Epidermal melanocyte (primary cell): Measurements from ENCODE around the gene MEI1.
A peak's percentile ranks its signal among the peaks of the same experiment; 100 is the strongest.

Source experiments
- DNase-seq: peaks from one replicate; pipeline ENCODE4 v3.0.0; 2011; ENCODE audit warnings: low spot score; ENCODE audit not compliant: insufficient read length

Gene MEI1

DNA sequence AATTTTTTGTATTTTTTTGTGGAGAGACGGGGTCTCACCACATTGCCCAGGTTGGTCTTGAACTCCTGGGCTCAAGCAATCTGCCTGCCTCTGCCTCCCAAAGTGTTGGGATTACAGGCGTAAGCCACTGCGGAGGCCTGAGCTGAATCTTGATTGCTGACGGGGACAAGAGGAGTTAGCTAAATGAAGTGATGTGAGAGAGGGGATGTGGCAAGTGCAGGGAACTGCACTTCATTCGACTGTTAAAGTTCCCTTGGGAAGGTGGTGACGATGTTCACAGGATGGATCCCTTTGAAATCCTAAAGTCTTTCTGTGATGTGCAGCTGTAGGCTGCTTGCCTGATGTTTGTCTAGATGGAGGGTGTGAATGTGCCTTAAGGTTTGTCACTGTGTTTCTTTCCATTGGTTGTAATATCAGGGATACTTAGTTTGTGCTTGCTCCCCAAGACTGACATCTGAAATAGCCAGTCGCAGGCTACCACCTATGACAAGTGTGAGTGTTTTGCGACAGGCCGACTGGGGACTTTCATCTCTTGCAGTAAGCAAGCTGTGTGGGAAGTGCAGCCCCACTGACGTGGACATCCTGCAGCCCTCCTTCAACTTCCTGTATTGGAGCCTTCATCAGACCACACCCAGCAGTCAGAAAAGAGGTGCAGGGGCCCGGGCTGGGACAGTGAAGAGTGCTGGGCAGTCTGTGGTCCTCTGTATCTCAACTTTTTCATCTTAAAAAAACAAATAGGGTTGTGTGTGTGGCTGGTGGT, 81.6 kb downstream of the MEI1 start:
- DNase-seq, result no peak

GRCh38 chr22:41781507-41781906, 82.2 kb downstream of the MEI1 start:
- DNase-seq, result no peak

GRCh38 chr22:41782316-41782715, 83.0 kb downstream of the MEI1 start:
- no peak for DNase-seq

DNA sequence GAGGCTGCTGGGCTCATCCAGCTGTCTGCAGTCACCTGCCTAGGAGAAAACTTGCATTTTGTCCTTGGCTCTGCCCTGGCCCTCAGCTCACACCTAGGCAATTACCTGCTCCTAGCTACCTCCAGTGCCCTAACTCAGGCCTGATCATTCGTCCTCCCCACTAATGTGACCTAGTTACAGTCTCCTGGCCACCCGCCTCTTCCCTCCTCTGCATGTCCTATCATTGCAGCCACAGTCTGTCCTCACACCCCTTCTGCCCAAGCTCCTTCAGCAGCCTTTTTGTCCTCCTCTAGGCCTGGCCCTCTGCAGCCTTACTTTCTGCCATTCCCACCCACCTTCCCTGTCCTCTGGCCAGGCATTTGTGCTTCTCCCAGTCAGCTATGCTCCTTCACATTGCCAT, 83.4 kb downstream of the MEI1 start:
- no peak for DNase-seq

- no peak for DNase-seq
Measured at GRCh38 chr22:41787331-41787730, 88.0 kb downstream of the MEI1 start.

- DNase-seq, result no peak
Measured at GRCh38 chr22:41793871-41794270, 94.6 kb downstream of the MEI1 start.

DNA sequence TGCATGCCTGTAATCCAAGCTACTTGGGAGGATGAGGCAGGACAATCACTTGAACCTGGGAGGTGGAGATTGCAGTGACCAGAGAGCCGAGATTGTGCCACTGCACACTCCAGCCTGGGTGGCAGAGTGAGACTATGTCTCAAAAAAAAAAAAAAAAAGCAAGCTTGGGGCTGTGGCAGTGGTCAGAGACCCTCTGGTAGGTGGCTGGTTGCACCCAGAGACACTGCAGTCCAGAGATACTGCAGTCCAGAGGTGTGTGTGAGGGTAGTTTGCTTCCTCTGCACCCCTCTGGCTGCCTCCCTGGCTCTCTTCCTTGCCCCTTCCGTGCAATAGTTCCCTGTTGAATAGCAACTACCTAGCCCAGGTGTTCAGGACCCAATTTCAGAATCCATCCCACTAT, 99.4 kb downstream of the MEI1 start:
- no peak for DNase-seq

GRCh38 chr22:41799486-41800347, 100.4 kb downstream of the MEI1 start:
- DNase-seq, result no peak

DNA sequence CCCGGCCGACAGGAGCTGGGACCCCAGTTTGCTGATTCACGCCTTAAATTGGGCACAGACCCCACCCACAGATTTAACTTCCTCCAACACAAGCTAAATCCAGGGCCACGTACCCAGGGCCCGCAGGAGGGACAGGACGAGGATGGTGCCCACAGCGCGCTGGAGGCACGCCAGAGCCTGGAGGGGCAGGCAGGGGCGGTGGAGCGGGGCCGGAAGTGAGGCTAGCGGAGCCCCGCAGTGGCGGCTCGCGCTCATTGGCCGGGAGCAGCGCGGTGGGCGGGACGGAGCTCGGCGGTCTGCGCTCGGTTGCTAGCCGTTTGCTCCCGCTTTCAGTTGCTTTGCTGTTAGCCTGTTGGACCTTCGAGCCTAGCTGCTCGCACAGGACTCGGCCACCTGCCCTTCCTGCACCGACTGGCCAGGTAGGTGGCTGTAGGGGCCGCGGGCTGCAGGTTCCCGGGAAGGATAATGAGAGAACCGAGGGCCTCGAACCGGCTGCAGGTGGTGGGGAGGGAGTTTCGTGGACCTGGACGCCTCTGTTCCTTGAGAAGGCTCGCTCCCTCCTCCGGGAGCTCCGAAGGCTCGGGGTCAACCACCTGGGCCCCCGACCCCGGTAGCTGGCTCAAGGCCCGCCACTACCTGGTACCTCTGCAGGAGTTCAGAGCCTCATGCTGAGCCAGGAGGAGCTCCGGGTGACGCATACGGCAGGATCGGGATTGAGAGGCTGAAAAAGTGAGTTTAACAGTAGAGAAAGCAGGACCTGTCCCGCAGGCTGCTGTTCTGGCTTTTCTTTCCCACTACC, 101.2 kb downstream of the MEI1 start, which contains the start of gene CCDC134:
Gene CCDC134 (plus strand): TSS at position 332 of the 799 bp plus-strand sequence. CDS start 8,212 bp downstream, outside the sequence.
- DNase-seq, result peak; percentile 86

- no peak for DNase-seq
Measured at GRCh38 chr22:41801147-41801819, 102.0 kb downstream of the MEI1 start.

GRCh38 chr22:41801886-41802285, 102.6 kb downstream of the MEI1 start:
- DNase-seq, result no peak

GRCh38 chr22:41805639-41806038, 106.3 kb downstream of the MEI1 start:
- no peak for DNase-seq

DNA sequence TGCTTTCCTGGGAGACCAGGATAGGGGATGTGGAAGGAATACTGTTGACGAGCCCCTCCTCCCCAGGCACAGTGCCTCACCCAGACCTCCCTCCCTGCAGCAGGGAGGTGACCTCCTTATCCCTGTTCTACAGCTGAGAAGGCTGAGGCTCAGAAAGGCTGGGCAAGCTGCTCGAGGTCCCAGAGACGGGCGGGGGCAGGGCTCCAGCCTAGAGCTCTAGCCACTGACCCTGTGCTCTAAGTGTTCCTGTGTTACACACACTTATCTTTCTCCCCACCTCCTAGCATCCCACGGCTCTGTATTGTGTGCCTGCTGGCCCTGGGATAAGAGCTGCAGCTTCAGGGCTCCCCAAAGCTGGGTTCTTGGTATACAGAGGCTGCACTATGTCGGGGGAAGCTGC, 109.1 kb downstream of the MEI1 start:
- DNase-seq, result no peak

GRCh38 chr22:41810022-41810421, 110.7 kb downstream of the MEI1 start:
- DNase-seq, result no peak

DNA sequence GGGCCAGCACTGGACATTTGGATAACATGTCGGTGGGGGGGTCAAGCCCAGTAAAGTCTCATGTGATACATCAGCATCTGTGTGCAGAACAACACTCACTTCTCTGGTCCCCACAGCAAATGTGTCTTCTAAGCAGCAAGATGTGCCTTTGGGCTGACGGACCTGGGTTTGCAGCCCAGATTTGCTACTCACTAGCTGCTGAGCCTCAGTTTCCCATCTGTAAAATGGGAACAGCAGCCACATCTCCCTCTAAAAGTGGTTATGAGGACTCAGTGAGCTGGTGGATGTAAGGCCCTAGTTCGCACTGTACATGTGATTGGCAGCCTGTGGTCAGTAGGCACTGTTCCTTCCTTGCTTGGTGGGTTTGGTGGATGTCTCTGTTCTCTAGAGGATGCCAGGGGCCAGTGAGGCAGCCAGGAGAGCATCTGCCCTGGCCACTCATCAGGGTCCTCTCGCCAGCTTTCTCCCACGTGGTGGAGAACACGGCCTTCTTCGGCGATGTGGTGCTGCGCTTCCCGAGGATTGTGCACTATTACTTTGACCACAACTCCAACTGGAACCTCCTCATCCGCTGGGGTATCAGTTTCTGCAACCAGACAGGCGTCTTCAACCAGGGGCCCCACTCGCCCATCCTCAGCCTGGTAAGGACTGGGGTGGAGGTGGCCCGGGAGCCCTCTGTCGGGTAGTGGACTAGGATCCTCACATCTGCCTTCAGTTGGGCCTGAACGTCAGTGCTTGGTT, 113.7 kb downstream of the MEI1 start:
- DNase-seq, result no peak

DNA sequence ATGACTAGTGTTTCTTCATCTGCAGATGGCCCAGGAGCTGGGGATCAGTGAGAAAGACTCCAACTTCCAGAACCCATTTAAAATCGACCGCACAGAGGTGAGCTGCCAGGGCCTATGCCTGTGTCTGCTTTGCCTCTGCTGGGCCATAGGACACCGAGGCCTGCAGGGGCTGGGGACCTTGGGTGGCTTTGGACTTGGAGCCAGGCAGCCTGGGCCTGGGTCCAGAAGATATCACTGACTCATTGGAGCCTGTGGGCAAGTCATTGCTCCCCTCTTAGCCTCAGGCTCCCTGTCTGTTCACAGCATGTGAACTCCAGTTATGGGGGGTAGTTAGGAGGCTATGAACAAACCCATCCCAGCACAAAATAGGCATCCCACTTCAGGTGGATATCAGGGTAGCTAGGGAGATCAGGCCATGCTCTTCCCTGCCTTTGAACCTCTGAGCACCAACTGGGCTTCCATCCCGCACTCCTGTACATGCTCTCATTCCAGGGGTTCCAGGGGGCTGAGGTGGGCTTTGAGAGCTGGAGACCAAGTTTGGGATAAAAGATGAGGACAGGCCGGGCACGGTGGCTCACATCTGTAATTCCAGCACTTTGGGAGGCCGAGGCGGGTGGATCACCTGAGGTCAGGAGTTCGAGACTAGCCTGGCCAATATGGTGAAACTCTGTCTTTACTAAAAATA, 114.6 kb downstream of the MEI1 start:
- no peak for DNase-seq

DNA sequence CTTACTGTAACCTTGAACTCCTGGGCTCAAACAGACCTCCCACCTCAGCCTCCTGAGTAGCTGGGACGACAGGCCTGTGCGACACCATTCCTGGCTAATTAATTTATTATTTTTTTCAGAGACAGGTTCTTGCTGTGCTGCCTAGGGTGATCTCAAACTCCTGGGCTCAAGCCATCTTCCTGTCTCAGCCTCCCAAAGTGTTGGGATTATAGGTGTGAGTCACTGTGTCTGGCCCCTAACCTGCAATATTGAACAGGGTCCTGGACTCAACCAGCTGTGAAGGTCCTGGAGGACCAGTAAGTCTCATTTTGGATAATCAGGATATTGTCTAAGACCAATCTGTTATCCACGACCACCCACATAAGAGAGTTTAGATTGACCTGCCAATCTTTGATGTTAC, 116.4 kb downstream of the MEI1 start:
- DNase-seq, result no peak

- no peak for DNase-seq
Measured at GRCh38 chr22:41816241-41816640, 116.9 kb downstream of the MEI1 start.

DNA sequence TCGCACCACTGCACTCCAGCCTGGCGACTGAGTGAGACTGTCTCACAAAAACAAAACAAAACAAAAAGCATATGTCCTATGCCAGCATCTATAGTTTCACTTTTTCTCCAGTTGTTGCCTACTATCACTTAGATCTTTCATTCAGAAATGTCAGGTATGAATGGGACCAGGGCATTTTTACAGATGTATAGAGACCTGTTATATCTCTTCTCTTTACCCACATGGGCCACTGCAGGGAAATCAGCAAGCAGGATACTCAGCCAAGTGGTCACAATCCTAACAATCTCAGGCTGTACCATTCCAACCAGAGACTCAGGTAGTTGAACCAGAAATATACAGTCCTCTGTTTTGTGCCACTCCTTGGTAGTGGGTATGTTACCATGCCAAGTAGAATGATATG, 117.6 kb downstream of the MEI1 start:
- DNase-seq, result no peak

DNA sequence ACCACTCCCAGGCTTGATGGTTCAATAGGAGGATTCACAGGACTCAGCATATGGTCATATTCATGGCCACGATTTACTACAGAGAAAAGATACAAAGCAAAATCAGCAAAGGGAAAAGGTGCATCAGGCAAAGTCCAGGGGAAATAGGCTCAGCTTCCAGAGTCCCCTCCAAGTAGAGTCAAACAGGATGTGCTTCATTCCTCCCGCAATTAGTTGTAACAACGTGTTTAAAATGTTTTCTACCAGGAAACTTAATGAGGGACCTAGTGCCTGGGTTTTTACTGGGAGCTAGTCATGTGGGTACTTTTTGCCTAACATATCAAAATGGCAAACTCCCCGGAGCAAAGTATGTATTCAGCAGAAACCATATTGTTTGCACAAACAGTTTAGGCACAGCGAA, 118.7 kb downstream of the MEI1 start:
- no peak for DNase-seq
